OCI-LY7 (cell line): ENCODE data around the gene RBMS1. TPM values are rescaled to one million over a fixed set of nuclear protein-coding genes. Genes with fewer than 3 reads are reported as not detected.

Source experiments
- BruUV-seq: library from RNA; stranded (reverse); fragments of 400-500 nt; replicated peaks from 2 replicates; lab custom pipeline; 2021; lab: Mats Ljungman, UMichigan
- CTCF ChIA-PET: fragments of 300-600 bp; sonication (Branson Sonifier 250); formaldehyde crosslinking; loops from one replicate; lab custom pipeline; 2022; ENCODE audit warnings: antibody characterized with exemption; ENCODE audit not compliant: unreplicated experiment; lab: Charles Lee
- POLR2A ChIA-PET: fragments of 300-600 bp; sonication (Branson Sonifier 250); formaldehyde crosslinking; loops from one replicate; lab custom pipeline; 2022; ENCODE audit warnings: antibody characterized with exemption; lab: Charles Lee
- DNase-seq: peaks from one replicate; pipeline ENCODE4 v3.0.0-alpha.2; 2015; ENCODE audit warnings: low spot score
- H2AFZ ChIP-seq: fragments of 200-600 bp; sonication (generic), shearing (Covaris generic); 2 replicates; pipeline ENCODE4 v1.6.1; 2014; ENCODE audit warnings: mild to moderate bottlenecking, antibody characterized with exemption, low read length, moderate library complexity
- H3K27ac ChIP-seq: fragments of 200-600 bp; sonication (generic); 2 replicates; pipeline ENCODE4 v1.5.1; 2014; ENCODE audit warnings: mixed run types, low read depth, mild to moderate bottlenecking, moderate library complexity, low read length, inconsistent platforms; ENCODE audit not compliant: poor library complexity, severe bottlenecking
- H3K36me3 ChIP-seq: fragments of 200-600 bp; sonication (generic); 2 replicates; pipeline ENCODE4 v1.6.1; 2014; ENCODE audit warnings: mild to moderate bottlenecking, antibody characterized with exemption, low read length, moderate library complexity, mixed read lengths; ENCODE audit not compliant: insufficient read depth
- H3K4me1 ChIP-seq: fragments of 200-600 bp; sonication (generic); 2 replicates; pipeline ENCODE4 v1.5.1; 2014; ENCODE audit warnings: mild to moderate bottlenecking, low read length; ENCODE audit not compliant: insufficient read depth, poor library complexity, severe bottlenecking
- H3K4me2 ChIP-seq: fragments of 200-600 bp; sonication (generic); 2 replicates; pipeline ENCODE4 v1.6.1; 2014; ENCODE audit warnings: mild to moderate bottlenecking, low read length
- H3K4me3 ChIP-seq: fragments of 200-600 bp; sonication (generic); 2 replicates; pipeline ENCODE4 v1.5.1; 2014; ENCODE audit warnings: mild to moderate bottlenecking, low read depth, low read length; ENCODE audit not compliant: poor library complexity, severe bottlenecking
- H3K79me2 ChIP-seq: fragments of 200-600 bp; sonication (generic); 2 replicates; pipeline ENCODE4 v1.6.1; 2016; ENCODE audit warnings: low read depth, mild to moderate bottlenecking, low read length, moderate library complexity, mixed read lengths; ENCODE audit not compliant: insufficient read depth
- H3K9me2 ChIP-seq: fragments of 200-600 bp; sonication (generic); 2 replicates; pipeline ENCODE4 v1.6.1; 2016; ENCODE audit warnings: mild to moderate bottlenecking, low read length, mixed read lengths; ENCODE audit not compliant: insufficient read depth
- H3K9me3 ChIP-seq: fragments of 200-600 bp; sonication (generic); 2 replicates; pipeline ENCODE4 v1.6.1; 2014; ENCODE audit warnings: mild to moderate bottlenecking, mixed run types, low read length, mixed read lengths
- H4K20me1 ChIP-seq: fragments of 200-600 bp; sonication (generic); 2 replicates; pipeline ENCODE4 v1.6.1; 2014; ENCODE audit warnings: mild to moderate bottlenecking, antibody characterized with exemption, low read length, moderate library complexity, mixed read lengths; ENCODE audit not compliant: insufficient read depth
- EZH2phosphoT487 ChIP-seq: fragments of 200-600 bp; sonication (generic); IDR thresholded peaks from 2 replicates; pipeline ENCODE4 v1.6.1; 2018; ENCODE audit warnings: low read depth, borderline replicate concordance, mild to moderate bottlenecking, mixed run types, antibody characterized with exemption, low read length, moderate library complexity, mixed read lengths
- intact Hi-C: fragments of 100-400 bp; cut with micrococcal nuclease; formaldehyde crosslinking; loops from one replicate; pipeline ENCODE4 v1.10.0; 2022; ENCODE audit not compliant: unreplicated experiment
- total RNA-seq, 2 experiments: library from RNA; depleted of rRNA in 1 of 2; stranded (reverse); fragments of >200 nt in 1 of 2; shearing (Covaris generic) in 1 of 2; gene quantifications; 2 replicates each; pipeline ENCODE4 v1.2.3, GENCODE V29; 2014 to 2022
- TF ChIP-seq, protein P1 (sequence below): fragments of 200-600 bp; sonication (generic); conservative IDR thresholded peaks from 2 replicates; pipeline ENCODE4 v1.5.1; 2014; ENCODE audit warnings: mild to moderate bottlenecking, antibody characterized with exemption, low read length, moderate library complexity, mixed read lengths

Gene RBMS1
- total RNA-seq, 2 experiments from 2014 or later, result 29.5 to 35.7 TPM

GRCh38 chr2:160241251-160242137, 252.1 kb downstream of the RBMS1 start:
- H3K9me3 ChIP-seq, result no peaks in the 10 kb centered on the region
- no peaks in the 10 kb centered on the region for H3K4me1 ChIP-seq
- H3K4me2 ChIP-seq, result no peak overlapping the region
- no peaks in the 10 kb centered on the region for H3K79me2 ChIP-seq
- ChIA-PET CTCF (no interaction called here), POLR2A (interaction anchor here (1.3 kb wide), 1 partner anchor 227 kb away, joined by 4 read pairs; no protein-coding TSS in a partner anchor)
- H3K27ac ChIP-seq, result no peak overlapping the region
- DNase-seq, result no peak
- intact Hi-C loops, result no loop called here
- TF ChIP-seq, protein P1, sequence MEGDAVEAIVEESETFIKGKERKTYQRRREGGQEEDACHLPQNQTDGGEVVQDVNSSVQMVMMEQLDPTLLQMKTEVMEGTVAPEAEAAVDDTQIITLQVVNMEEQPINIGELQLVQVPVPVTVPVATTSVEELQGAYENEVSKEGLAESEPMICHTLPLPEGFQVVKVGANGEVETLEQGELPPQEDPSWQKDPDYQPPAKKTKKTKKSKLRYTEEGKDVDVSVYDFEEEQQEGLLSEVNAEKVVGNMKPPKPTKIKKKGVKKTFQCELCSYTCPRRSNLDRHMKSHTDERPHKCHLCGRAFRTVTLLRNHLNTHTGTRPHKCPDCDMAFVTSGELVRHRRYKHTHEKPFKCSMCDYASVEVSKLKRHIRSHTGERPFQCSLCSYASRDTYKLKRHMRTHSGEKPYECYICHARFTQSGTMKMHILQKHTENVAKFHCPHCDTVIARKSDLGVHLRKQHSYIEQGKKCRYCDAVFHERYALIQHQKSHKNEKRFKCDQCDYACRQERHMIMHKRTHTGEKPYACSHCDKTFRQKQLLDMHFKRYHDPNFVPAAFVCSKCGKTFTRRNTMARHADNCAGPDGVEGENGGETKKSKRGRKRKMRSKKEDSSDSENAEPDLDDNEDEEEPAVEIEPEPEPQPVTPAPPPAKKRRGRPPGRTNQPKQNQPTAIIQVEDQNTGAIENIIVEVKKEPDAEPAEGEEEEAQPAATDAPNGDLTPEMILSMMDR, result no peak
- no peak for TF ChIP-seq EZH2phosphoT487
- H3K9me2 ChIP-seq, result no peaks in the 10 kb centered on the region
- H3K36me3 ChIP-seq, result no peaks in the 10 kb centered on the region
- H4K20me1 ChIP-seq, result no peaks in the 10 kb centered on the region
- no TSS peak for BruUV-seq
- H3K4me3 ChIP-seq, result no peak overlapping the region
- H2AFZ ChIP-seq, result no peak overlapping the region

DNA sequence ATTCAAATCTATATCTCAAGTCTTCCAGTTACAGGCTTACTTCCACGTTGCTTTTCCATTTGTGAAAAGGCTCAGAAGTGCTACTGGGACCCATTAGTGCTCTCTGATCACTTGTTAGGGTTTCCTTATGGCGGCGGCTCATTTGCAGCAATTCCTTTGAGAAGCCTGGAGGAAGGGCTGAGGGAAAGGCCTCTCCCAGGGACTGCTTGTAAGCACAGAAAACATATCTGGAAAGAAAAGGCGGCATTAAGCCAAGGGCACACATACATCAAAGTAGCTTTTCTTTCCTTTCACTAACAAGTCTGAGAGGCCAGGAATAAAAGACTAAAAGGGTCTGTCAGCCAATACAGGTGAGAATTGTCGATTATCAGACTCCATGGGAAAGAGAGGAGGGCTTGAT, 254.2 kb downstream of the RBMS1 start:
- no peaks in the 10 kb centered on the region for H3K79me2 ChIP-seq
- ChIA-PET POLR2A (interaction anchor here (0.6 kb wide), 1 partner anchor 1066 kb away, joined by 3 read pairs; no protein-coding TSS in a partner anchor), CTCF (no interaction called here)
- BruUV-seq, result no TSS peak
- no peaks in the 10 kb centered on the region for H3K9me3 ChIP-seq
- no peak overlapping the region for H3K4me2 ChIP-seq
- H2AFZ ChIP-seq, result no peak overlapping the region
- H4K20me1 ChIP-seq, result no peaks in the 10 kb centered on the region
- no peaks in the 10 kb centered on the region for H3K36me3 ChIP-seq
- TF ChIP-seq, protein P1, result no peak
- no peak for TF ChIP-seq EZH2phosphoT487
- H3K27ac ChIP-seq, result no peak overlapping the region
- intact Hi-C loops, result no loop called here
- H3K4me3 ChIP-seq, result no peak overlapping the region
- no peaks in the 10 kb centered on the region for H3K4me1 ChIP-seq
- DNase-seq, result no peak
- no peaks in the 10 kb centered on the region for H3K9me2 ChIP-seq

DNA sequence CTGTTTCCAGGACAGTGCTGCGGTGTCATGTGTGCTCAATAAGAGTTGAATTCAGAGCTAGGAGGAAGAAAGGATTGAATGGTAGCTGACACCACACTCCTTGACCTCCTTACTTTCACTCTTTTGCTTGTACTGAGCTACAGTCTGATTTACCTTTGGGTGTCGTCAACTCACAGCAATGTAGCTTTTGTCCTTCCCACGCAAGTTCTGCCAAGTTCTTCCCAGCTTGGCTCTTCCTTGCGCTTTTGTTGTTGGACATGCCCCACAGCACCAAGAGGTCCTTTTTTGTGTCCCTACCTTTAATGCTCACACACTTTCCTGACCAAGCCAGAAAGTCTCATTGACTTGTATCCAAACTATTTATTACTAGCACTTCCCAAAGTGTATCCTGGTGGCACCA, 255.2 kb downstream of the RBMS1 start:
- Histone ChIP-seq H3K4me3 (no peak overlapping the region), H3K4me1 (no peaks in the 10 kb centered on the region), H3K27ac (no peak overlapping the region), H3K9me2 (no peaks in the 10 kb centered on the region), H2AFZ (no peak overlapping the region), H3K9me3 (no peaks in the 10 kb centered on the region), H3K79me2 (no peaks in the 10 kb centered on the region), H4K20me1 (no peaks in the 10 kb centered on the region), H3K4me2 (no peak overlapping the region), H3K36me3 (no peaks in the 10 kb centered on the region)
- ChIA-PET POLR2A (interaction anchor here (0.6 to 0.9 kb wide), 2 partner anchors 12 to 15 kb away, joined by 3 read pairs; no protein-coding TSS in a partner anchor), CTCF (no interaction called here)
- intact Hi-C loops, result no loop called here
- TF ChIP-seq EZH2phosphoT487, result no peak
- TF ChIP-seq, protein P1, result no peak
- BruUV-seq, result no TSS peak
- DNase-seq, result no peak
